Fibroblast of lung (primary cell): ENCODE measurements around the gene ARL4C. TPM values are rescaled to one million over a fixed set of nuclear protein-coding genes. Genes with fewer than 3 reads are reported as not detected.
"Not testable (repeated sequence)": the region's sequence is repeated elsewhere in the genome, so short reads cannot be mapped to it uniquely, and the experiment has no call there.

Source experiments
- DNase-seq, 2 donors: peaks; one replicate each; pipeline versions ENCODE4 v3.0.0 to v3.0.0-alpha.2; 2010; ENCODE audit warnings: low read depth in 2 of 2
- H2AFZ ChIP-seq: 2 replicates; pipeline ENCODE4 v1.5.1; 2012; ENCODE audit warnings: low read length, control low read depth, inconsistent platforms
- H3K27ac ChIP-seq: 2 replicates; pipeline ENCODE4 v1.5.1; 2011; ENCODE audit warnings: low read length, control low read depth; ENCODE audit not compliant: insufficient read depth
- H3K27me3 ChIP-seq: 2 replicates; pipeline ENCODE4 v1.5.1; 2011; ENCODE audit warnings: mild to moderate bottlenecking, low read length; ENCODE audit not compliant: control insufficient read depth, insufficient read depth
- H3K36me3 ChIP-seq: 2 replicates; pipeline ENCODE4 v1.5.1; 2011; ENCODE audit warnings: low read length; ENCODE audit not compliant: control insufficient read depth, insufficient read depth
- H3K4me1 ChIP-seq: 2 replicates; pipeline ENCODE4 v1.5.1; 2011; ENCODE audit warnings: low read length; ENCODE audit not compliant: control insufficient read depth, insufficient read depth; ENCODE audit errors: extremely low read depth
- H3K4me2 ChIP-seq: 2 replicates; pipeline ENCODE4 v1.5.1; 2011; ENCODE audit warnings: low read length, control low read depth; ENCODE audit not compliant: insufficient read depth; ENCODE audit errors: extremely low read depth
- H3K4me3 ChIP-seq, 4 experiments: fragments of 200-600 bp in 1 of 4; sonication (generic) in 1 of 4; replicated peaks in 1 of 4; 2 replicates each; pipeline ENCODE4 v1.5.1; 2011 to 2016; ENCODE audit warnings: low read length in 4 of 4, low read depth in 3 of 4, mild to moderate bottlenecking in 3 of 4, control low read depth in 2 of 4, inconsistent platforms in 1 of 4, mixed read lengths in 1 of 4; ENCODE audit not compliant: insufficient read depth in 1 of 4; ENCODE audit errors: control extremely low read depth in 1 of 4
- H3K79me2 ChIP-seq: 2 replicates; pipeline ENCODE4 v1.5.1; 2012; ENCODE audit warnings: mild to moderate bottlenecking, low read length, inconsistent platforms; ENCODE audit not compliant: control insufficient read depth, insufficient read depth
- H3K9ac ChIP-seq: 2 replicates; pipeline ENCODE4 v1.5.1; 2011; ENCODE audit warnings: mild to moderate bottlenecking, low read length, control low read depth; ENCODE audit not compliant: insufficient read depth
- H3K9me3 ChIP-seq: 2 replicates; pipeline ENCODE4 v1.5.1; 2012; ENCODE audit warnings: low read depth, low read length; ENCODE audit not compliant: control insufficient read depth, insufficient read depth
- H4K20me1 ChIP-seq: 2 replicates; pipeline ENCODE4 v1.5.1; 2011; ENCODE audit warnings: low read length; ENCODE audit not compliant: control insufficient read depth, insufficient read depth; ENCODE audit errors: extremely low read depth
- EZH2 ChIP-seq: IDR thresholded peaks from 2 replicates; pipeline ENCODE4 v1.5.1; 2012; ENCODE audit warnings: low read length, control low read depth, mild to moderate bottlenecking; ENCODE audit errors: missing control alignments
- polyA plus RNA-seq, 2 donors: library from polyadenylated mRNA; depleted of rRNA in 1 of 2; stranded (reverse) in 1 of 2; unstranded in 1 of 2; fragments of >200 nt; gene quantifications; 2 replicates each; pipeline ENCODE4 v1.2.1, GENCODE V29; 2011 to 2012; ENCODE audit warnings: missing spikeins in 1 of 2
- total RNA-seq: library from RNA; depleted of rRNA; stranded (reverse); fragments of >200 nt; gene quantifications from 2 replicates; pipeline ENCODE4 v1.2.1, GENCODE V29; 2014
- TF ChIP-seq, protein P1 (sequence below), 2 donors: IDR thresholded peaks in 1 of 2; conservative IDR thresholded peaks in 1 of 2; 1 replicate in 1 of 2; 2 replicates in 1 of 2; pipeline ENCODE4 v1.5.1; 2011 to 2012; ENCODE audit warnings: low read length in 2 of 2, control low read depth in 1 of 2, inconsistent platforms in 1 of 2, low read depth in 1 of 2, mild to moderate bottlenecking in 1 of 2

Gene ARL4C
- total and polyA plus RNA-seq, 2 donors (not counting 1 experiment from before 2014, with no cell fraction given) = 23.2 to 80.9 TPM

DNA sequence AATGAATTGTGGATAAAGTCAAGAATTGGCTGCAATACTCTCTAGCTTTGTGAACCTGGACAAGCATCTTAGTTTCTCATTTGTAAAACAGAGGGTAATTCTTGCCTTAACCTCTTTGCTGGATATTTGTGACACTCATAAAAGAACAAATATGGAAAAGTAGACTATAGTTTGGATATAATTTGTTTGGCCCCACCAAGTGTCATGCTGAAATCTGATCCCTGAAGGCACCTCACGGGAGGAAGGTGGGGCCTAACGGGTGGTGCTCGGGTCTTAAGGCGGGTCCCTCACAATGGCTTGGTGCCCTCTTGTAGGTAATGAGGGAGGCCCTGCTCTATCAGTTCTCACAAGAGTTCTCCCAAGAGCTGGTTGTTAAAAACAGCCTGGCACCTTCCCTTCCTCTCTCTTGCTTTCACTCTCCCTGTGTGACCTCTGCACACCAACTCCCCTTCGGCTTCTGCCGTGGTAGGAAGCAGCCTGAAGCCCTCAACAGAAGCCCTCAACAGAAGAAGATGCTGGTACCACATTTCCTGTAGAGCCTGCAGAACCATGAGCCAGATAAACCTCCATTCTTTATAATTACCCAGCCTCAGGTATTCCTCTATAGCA, 37.4 kb downstream of the ARL4C start:
- Histone ChIP-seq H4K20me1 (no peaks in the 10 kb centered on the region), H3K4me3 (no peak overlapping the region), H3K4me1 (no peaks in the 10 kb centered on the region), H2AFZ (no peak overlapping the region), H3K9ac (no peak overlapping the region), H3K27me3 (no peaks in the 10 kb centered on the region), H3K27ac (no peak overlapping the region), H3K9me3 (no peaks in the 10 kb centered on the region), H3K4me2 (no peak overlapping the region), H3K79me2 (no peaks in the 10 kb centered on the region), H3K36me3 (no peaks in the 10 kb centered on the region)
- no peak for DNase-seq
- no peak for TF ChIP-seq EZH2
- TF ChIP-seq, protein P1, sequence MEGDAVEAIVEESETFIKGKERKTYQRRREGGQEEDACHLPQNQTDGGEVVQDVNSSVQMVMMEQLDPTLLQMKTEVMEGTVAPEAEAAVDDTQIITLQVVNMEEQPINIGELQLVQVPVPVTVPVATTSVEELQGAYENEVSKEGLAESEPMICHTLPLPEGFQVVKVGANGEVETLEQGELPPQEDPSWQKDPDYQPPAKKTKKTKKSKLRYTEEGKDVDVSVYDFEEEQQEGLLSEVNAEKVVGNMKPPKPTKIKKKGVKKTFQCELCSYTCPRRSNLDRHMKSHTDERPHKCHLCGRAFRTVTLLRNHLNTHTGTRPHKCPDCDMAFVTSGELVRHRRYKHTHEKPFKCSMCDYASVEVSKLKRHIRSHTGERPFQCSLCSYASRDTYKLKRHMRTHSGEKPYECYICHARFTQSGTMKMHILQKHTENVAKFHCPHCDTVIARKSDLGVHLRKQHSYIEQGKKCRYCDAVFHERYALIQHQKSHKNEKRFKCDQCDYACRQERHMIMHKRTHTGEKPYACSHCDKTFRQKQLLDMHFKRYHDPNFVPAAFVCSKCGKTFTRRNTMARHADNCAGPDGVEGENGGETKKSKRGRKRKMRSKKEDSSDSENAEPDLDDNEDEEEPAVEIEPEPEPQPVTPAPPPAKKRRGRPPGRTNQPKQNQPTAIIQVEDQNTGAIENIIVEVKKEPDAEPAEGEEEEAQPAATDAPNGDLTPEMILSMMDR (conservative IDR thresholded peaks at IDR 0.05 in 1 of 2, IDR thresholded peaks at IDR 0.05 in 1 of 2; ENCODE audit: low read depth in 1 of 2, low read length in 2 of 2) = no peak

GRCh38 chr2:234458466-234458865, 38.4 kb downstream of the ARL4C start:
- no peak for TF ChIP-seq EZH2
- no peak overlapping the region for H3K4me3 ChIP-seq
- H3K4me2 ChIP-seq = no peak overlapping the region
- no peak overlapping the region for H2AFZ ChIP-seq
- no peaks in the 10 kb centered on the region for H3K27me3 ChIP-seq
- H4K20me1 ChIP-seq = no peaks in the 10 kb centered on the region
- H3K79me2 ChIP-seq = no peaks in the 10 kb centered on the region
- peak in 1 of 2 donors; percentile 81 for DNase-seq
- H3K9me3 ChIP-seq = no peaks in the 10 kb centered on the region
- no peaks in the 10 kb centered on the region for H3K36me3 ChIP-seq
- no peak overlapping the region for H3K27ac ChIP-seq
- no peak overlapping the region for H3K9ac ChIP-seq
- H3K4me1 ChIP-seq = no peaks in the 10 kb centered on the region

GRCh38 chr2:234457421-234457820, 39.5 kb downstream of the ARL4C start:
- Histone ChIP-seq H3K27ac (no peak overlapping the region), H3K36me3 (no peaks in the 10 kb centered on the region), H3K27me3 (no peaks in the 10 kb centered on the region), H4K20me1 (no peaks in the 10 kb centered on the region), H3K9me3 (no peaks in the 10 kb centered on the region), H3K4me1 (peaks cover 6% of the 10 kb centered on the region), H2AFZ (no peak overlapping the region), H3K79me2 (no peaks in the 10 kb centered on the region), H3K4me2 (no peak overlapping the region), H3K4me3 (no peak overlapping the region), H3K9ac (no peak overlapping the region)
- DNase-seq = peak; percentile 78 to 90
- TF ChIP-seq EZH2 = no peak
- TF ChIP-seq, protein P1 (conservative IDR thresholded peaks at IDR 0.05 in 1 of 2, IDR thresholded peaks at IDR 0.05 in 1 of 2; ENCODE audit: low read depth in 1 of 2, low read length in 2 of 2) = no peak

GRCh38 chr2:234455246-234455645, 41.6 kb downstream of the ARL4C start:
- not testable (repeated sequence) for H3K27me3 ChIP-seq, H3K4me3 ChIP-seq, H3K9ac ChIP-seq, H3K27ac ChIP-seq, H3K9me3 ChIP-seq, H2AFZ ChIP-seq, H3K79me2 ChIP-seq, DNase-seq, H3K4me2 ChIP-seq, H4K20me1 ChIP-seq, H3K36me3 ChIP-seq
- H3K4me1 ChIP-seq = peaks cover 15% of the 10 kb centered on the region
